Neural crest cell (in vitro differentiated cells): ENCODE results near the gene PLIN1. TPM values are rescaled to one million over a fixed set of nuclear protein-coding genes. Genes with fewer than 3 reads are reported as not detected.
"Not testable (repeated sequence)": the region's sequence is repeated elsewhere in the genome, so short reads cannot be mapped to it uniquely, and the experiment has no call there.

Experiments used
- DNase-seq: peaks from one replicate; pipeline ENCODE4 v3.0.0; 2021; ENCODE audit warnings: low read depth, mixed read lengths, low spot score
- H3K27ac Mint-ChIP-seq: one replicate; pipeline ENCODE4 v1.8.0; 2021; ENCODE audit warnings: mild to moderate bottlenecking, mixed read lengths; ENCODE audit not compliant: unreplicated experiment
- H3K27me3 Mint-ChIP-seq: 2 replicates; pipeline ENCODE4 v1.8.0; 2021; ENCODE audit warnings: low read depth, mild to moderate bottlenecking, mixed read lengths
- H3K36me3 Mint-ChIP-seq: 2 replicates; pipeline ENCODE4 v1.8.0; 2021; ENCODE audit warnings: low read depth, mild to moderate bottlenecking, mixed read lengths
- H3K4me1 Mint-ChIP-seq: 2 replicates; pipeline ENCODE4 v1.8.0; 2021; ENCODE audit warnings: mixed read lengths
- H3K4me3 Mint-ChIP-seq: one replicate; pipeline ENCODE4 v1.8.0; 2021; ENCODE audit warnings: mild to moderate bottlenecking, mixed read lengths
- H3K9me3 Mint-ChIP-seq: 2 replicates; pipeline ENCODE4 v1.8.0; 2021; ENCODE audit warnings: mixed read lengths
- total RNA-seq: library from RNA; stranded (reverse); gene quantifications from 2 replicates; pipeline ENCODE4 v1.2.1, GENCODE V29; 2021
- TF ChIP-seq, protein P1 (sequence below): fragments of 200-600 bp; sonication (generic); conservative IDR thresholded peaks from 2 replicates; pipeline ENCODE4 v1.5.0; 2021; ENCODE audit warnings: antibody characterized with exemption, mild to moderate bottlenecking

PLIN1 gene
- total RNA-seq, 1 donor from 2014 or later, result 0.56 TPM

- DNase-seq, result peak; percentile 68
- peaks cover 45% of the 10 kb centered on the region for H3K27me3 Mint-ChIP-seq
- H3K36me3 Mint-ChIP-seq, result peaks cover 1% of the 10 kb centered on the region
- no peaks in the 10 kb centered on the region for H3K9me3 Mint-ChIP-seq
- H3K4me1 Mint-ChIP-seq, result peaks cover 20% of the 10 kb centered on the region
- H3K4me3 Mint-ChIP-seq, result peak within 1 kb of the TSS; percentile 93
- no peak within 1 kb of the TSS for H3K27ac Mint-ChIP-seq
- TF ChIP-seq, protein P1, sequence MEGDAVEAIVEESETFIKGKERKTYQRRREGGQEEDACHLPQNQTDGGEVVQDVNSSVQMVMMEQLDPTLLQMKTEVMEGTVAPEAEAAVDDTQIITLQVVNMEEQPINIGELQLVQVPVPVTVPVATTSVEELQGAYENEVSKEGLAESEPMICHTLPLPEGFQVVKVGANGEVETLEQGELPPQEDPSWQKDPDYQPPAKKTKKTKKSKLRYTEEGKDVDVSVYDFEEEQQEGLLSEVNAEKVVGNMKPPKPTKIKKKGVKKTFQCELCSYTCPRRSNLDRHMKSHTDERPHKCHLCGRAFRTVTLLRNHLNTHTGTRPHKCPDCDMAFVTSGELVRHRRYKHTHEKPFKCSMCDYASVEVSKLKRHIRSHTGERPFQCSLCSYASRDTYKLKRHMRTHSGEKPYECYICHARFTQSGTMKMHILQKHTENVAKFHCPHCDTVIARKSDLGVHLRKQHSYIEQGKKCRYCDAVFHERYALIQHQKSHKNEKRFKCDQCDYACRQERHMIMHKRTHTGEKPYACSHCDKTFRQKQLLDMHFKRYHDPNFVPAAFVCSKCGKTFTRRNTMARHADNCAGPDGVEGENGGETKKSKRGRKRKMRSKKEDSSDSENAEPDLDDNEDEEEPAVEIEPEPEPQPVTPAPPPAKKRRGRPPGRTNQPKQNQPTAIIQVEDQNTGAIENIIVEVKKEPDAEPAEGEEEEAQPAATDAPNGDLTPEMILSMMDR, result no peak
These were observed 11.4 kb upstream of the PLIN1 start, which contains the start of the genes PEX11A and WDR93 for GRCh38 chr15:89690276-89691218. PEX11A (minus strand) TSS chr15:89690754; CDS start chr15:89690632, 122 bp downstream. WDR93 (plus strand) TSS chr15:89690811; CDS start chr15:89701747, 10,936 bp downstream.

DNA sequence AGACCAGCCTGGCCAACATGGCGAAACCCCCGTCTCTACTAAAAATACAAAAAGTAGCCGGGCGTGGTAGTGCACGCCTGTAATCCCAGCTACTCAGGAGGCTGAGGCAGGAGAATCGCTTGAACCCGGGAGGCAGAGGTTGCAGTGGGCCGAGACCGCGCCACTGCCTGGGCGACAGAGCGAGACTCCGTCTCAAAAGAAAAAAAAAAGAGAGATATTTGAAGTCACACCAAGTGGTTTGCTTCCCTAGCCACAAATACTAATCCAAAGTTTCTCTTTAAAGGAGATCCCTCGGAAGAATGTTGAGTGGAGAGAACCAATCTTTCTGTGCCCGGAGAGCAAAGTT, 10.7 kb upstream of the PLIN1 start:
- not testable (repeated sequence) for H3K36me3 Mint-ChIP-seq, H3K27ac Mint-ChIP-seq, H3K9me3 Mint-ChIP-seq, DNase-seq
- Mint-ChIP-seq H3K4me1 (peaks cover 20% of the 10 kb centered on the region), H3K27me3 (peaks cover 39% of the 10 kb centered on the region), H3K4me3 (peak overlapping the region; percentile 93)

GRCh38 chr15:89686522-89686921, 7.4 kb upstream of the PLIN1 start:
- TF ChIP-seq, protein P1, result no peak
- Mint-ChIP-seq H3K9me3 (no peaks in the 10 kb centered on the region), H3K27ac (no peak overlapping the region), H3K36me3 (peaks cover 6% of the 10 kb centered on the region), H3K27me3 (peaks cover 7% of the 10 kb centered on the region), H3K4me3 (no peak overlapping the region), H3K4me1 (peaks cover 20% of the 10 kb centered on the region)
- no peak for DNase-seq

- Mint-ChIP-seq H3K4me3 (no peak overlapping the region), H3K9me3 (no peaks in the 10 kb centered on the region), H3K4me1 (peaks cover 18% of the 10 kb centered on the region), H3K27me3 (peaks cover 6% of the 10 kb centered on the region), H3K27ac (no peak overlapping the region), H3K36me3 (peaks cover 6% of the 10 kb centered on the region)
- no peak for DNase-seq
- TF ChIP-seq, protein P1, result no peak
These were observed 6.8 kb upstream of the PLIN1 start for GRCh38 chr15:89685995-89686394.

DNA sequence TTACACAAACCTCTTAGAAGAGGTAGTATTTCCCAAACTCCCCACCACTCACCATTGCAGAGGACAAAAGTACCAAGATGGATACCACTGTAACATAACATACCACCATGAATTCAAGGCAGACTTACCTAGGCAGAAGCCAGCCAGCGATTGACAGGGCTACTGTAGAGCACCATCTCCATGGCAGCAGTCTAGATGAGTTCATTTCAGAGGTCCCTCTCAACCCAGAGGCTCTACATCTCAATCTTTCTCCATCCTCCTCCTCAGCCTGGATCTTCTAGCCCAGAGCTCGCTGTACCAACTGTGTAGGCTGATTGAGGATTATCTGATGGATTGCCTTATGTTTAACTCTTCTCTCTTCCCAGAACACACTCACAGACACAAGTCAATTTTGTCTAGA, 2.0 kb upstream of the PLIN1 start:
- H3K4me3 Mint-ChIP-seq, result no peak overlapping the region
- TF ChIP-seq, protein P1, result no peak
- peaks cover 6% of the 10 kb centered on the region for H3K36me3 Mint-ChIP-seq
- DNase-seq, result no peak
- no peaks in the 10 kb centered on the region for H3K9me3 Mint-ChIP-seq
- no peak overlapping the region for H3K27ac Mint-ChIP-seq
- H3K4me1 Mint-ChIP-seq, result peaks cover 5% of the 10 kb centered on the region
- no peaks in the 10 kb centered on the region for H3K27me3 Mint-ChIP-seq

DNA sequence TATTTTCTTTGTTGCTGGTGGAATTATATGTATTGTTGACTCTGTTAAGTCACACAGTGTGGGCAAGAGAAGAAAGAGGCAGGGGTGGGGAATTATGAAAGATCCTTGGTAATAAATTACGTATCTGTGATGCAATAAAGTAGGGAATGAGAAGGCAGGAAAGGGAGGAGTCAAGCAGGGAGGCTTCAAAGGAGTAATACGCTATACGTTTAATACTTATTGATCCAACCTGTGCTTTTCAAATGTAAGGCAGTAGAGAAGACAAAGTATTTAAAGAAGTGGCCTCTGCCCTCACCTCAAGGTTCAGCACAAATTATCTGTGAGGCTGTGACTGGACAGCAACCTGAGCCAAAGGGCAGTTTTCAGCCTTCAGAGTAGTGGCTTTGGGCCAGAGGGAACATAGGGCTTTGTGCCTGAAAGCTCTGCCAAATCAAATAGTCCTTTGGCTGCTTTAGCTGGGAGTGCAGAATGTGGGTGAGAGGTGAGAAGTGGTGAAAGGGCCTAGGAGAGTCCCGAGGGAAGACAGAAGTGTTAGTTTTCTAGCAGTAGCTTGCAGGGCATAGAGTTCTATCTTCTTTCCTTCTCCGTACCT, 1.2 kb upstream of the PLIN1 start:
- TF ChIP-seq, protein P1, result no peak
- H3K9me3 Mint-ChIP-seq, result no peaks in the 10 kb centered on the region
- no peaks in the 10 kb centered on the region for H3K27me3 Mint-ChIP-seq
- DNase-seq, result no peak
- peaks cover 3% of the 10 kb centered on the region for H3K36me3 Mint-ChIP-seq
- peaks cover 5% of the 10 kb centered on the region for H3K4me1 Mint-ChIP-seq
- H3K27ac Mint-ChIP-seq, result no peak overlapping the region
- no peak overlapping the region for H3K4me3 Mint-ChIP-seq
